ENCODE results near the gene NOVA2.
"Not testable (repeated sequence)": the region's sequence is repeated elsewhere in the genome, so short reads cannot be mapped to it uniquely, and the experiment has no call there.

The NOVA2 gene

DNA sequence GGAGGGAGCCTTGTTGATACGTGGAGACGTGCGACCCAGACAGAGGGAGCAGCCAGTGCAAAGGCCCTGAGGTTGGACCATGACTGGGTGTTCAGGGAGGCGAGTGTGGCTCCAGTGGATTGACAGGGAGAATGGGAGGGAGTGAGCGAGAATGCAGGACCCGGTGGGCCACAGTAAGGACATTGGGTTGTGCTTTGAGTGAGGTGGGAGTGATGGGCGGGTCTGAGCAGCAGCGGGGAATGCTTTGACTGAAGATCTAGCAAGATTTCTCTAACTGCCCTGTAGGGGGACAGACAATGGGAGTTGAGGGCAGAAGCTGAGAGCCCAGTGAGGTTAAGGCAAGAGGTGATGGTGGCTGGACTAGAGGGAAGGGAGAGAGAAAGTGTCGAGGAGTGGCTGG lies 51.4 kb downstream of the NOVA2 start:
- no peak for DNase-seq

DNA sequence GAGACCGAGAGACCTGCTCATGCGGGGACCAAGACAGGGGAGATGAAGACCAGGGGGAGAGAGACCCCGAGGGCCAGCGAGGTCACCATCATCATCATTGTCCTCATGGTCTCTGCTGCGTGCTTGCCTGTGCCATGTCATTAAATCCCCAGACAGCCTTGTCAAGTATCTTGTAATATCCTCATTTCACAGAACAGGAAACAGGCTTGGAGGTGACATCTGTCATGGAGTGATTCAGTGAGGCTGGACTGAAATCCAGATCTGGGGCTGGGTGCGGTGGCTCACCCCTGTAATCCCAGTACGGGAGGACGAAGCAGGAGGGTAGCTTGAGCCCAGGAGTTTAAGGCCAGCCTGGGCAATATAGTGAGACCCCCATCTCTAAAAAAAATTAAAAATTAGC lies 53.2 kb downstream of the NOVA2 start:
- DNase-seq, result no peak

DNA sequence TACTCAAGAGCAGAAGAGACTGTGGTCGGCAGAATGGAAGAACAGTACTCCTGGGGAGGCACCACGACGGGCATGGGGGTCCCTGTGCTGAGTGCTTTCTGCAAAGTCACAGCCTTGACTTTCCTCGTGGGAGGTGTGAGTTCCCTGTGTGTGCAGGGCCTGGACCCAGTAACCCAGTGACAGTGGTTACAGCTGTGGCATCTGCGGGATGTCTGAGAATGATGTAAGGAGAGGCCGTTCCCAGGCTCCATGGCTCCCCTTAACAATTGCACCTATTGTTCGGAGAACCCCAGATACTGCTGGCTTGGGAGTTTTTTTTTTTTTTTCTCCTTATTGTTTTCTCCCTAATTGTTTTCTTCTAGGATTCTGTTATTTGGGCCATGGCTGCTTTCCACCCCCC lies 54.0 kb downstream of the NOVA2 start:
- DNase-seq, result no peak

DNA sequence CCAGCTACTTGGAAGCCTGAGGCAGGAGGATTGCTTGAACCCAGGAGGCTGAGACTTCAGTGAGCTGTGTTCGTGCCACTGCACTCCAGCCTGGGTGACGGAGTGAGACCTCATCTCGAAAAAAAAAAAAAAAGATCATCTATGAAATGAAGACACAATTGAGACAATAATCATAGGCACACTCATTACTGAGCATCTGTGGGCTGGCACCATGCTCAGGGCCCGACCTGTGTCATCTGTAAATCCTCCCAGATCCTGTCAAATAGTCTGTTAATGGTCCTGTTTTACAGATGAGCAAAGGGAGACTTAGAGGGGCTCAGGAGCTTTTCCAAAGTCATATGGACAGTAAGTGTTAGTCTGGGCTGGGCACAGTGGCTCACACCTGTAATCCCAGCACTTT lies 54.9 kb downstream of the NOVA2 start:
- no peak for DNase-seq

DNA sequence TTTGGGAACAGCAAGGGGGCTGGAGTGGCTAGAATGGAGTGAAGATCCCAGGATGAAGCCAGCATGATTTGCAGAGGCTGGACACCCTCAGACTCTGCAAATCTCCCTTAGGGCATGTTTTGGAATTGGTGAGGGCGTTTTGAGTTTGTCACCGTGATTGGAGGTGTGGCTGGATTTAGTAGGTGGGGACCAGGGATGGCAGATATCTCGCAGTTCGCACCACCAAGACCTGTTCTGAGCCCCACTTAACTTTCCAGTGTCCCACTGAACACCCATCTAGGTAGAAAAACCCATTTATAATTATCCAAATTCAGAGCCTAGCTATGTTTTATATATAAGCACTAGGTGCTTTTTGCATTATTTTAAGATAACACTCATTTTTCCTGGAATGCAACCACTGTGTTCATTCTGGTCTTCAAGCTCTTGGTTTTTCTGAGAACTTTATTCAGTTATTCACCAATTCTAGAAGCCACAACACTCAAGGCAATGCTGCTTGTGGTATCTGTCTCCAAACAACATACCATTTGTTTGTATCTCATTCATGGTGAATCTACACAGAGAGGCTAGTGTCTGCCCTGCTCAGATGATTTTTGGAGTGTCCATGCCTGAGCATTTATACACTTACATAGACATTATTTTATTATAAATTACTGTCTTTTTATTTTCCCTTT lies 56.1 kb downstream of the NOVA2 start:
- DNase-seq, result no peak

DNA sequence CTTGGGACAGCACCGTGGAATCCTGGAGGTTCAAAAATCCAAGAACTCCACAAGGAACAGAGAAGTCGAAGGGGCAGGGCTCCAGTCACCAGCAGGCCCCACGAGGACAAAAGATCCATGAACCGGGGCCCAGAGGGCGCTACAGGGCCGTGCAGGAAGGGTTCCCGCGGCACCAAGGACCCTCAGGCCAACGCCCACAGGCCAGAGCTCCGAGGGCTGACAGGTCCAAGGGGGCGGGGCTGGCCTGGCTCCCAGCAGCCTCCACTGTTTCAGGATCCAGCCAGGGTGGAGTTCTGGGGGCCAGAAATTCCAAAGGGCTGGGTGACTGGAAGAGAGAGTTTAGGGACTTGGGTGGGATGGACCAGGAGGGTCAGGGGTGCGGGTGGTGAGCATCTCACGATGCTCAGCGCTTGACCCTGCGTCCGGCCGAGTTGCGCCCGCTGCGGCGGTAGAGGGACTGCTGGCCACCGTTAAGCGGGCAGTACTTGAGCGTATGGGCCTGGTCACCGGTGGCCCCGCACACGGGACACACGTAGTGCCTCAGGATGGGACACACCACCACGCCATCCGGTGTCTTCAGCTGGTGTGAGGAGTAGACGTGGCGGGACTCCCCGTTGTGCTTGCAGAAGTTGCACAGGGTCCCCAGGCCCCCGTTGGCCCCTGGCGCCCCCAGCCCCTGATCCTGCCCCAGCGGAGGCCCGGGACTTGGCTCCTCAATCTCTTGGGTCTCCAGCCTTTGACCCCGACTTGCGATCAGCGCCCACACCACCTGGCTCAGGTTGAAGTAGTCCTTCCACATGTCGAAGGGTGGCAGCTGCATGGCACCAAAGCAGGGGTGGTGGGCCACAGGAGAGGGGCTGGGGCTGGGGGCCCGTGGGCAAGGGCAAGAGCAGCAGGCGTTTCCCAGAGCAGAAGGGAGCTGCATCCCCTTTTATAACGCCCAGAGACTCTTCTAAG lies 59.5 kb downstream of the NOVA2 start, which contains the start of gene NANOS2:
TSS of gene NANOS2 (minus strand) at position 905 of the 957 bp plus-strand sequence. CDS start at position 820, 85 bp downstream.
- DNase-seq, result no peak

DNA sequence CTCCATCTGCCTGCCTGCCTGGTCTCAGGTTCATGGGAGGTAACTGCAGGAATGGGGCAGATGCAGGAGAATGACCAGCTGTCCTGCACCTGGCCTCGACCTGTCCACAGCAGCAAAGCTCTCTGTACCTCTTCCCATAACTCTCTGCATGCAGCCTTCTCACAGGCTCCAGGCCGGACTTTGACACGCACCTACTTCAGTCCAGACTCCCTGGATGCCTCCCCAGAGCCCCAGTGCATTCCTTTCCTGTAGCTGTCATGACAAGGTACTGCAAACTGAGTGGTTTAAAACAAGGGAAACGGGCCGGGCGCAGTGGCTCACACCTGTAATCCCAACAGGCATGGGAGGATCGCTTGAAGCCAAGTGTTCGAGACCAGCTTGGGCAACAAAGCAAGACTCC lies 62.4 kb downstream of the NOVA2 start:
- DNase-seq, result no peak

DNA sequence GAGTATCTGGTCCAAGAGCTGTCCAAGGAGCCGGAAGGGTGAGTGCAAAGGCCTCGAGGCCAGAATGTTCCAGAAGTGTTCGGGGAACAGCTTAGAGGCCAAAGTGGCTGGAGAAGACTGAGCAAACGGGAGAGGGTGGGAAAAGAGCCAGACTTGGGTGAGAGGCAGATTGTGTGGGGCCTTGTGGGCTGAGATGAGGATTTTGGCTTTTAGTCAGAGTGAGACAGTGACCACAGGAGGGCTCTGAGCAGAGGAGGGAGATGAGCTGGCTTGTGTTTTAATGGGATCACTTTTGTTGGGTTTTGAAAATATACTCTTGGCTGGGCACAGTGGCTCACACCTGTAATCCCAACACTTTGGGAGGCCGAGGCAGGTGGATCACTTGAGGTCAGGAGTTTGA lies 64.7 kb downstream of the NOVA2 start:
- no peak for DNase-seq

DNA sequence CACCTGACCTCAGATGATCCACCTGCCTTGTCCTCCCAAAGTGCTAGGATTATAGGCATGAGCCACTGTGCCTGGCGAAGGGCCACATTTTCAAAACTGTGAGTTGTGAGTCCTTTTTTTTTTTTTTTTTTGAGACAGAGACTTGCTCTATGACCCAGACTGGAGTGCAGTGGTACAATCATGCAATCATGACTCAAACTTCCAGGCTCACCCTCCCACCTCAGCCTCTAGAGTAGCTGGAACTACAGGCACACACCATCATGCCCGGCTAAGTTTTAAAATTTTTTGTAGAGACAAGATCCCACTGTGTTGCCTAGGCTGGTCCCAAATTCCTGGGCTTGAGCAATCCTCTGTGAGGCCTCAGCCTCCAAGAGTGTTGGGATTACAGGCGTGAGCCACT lies 67.4 kb downstream of the NOVA2 start:
- DNase-seq, result no peak

DNA sequence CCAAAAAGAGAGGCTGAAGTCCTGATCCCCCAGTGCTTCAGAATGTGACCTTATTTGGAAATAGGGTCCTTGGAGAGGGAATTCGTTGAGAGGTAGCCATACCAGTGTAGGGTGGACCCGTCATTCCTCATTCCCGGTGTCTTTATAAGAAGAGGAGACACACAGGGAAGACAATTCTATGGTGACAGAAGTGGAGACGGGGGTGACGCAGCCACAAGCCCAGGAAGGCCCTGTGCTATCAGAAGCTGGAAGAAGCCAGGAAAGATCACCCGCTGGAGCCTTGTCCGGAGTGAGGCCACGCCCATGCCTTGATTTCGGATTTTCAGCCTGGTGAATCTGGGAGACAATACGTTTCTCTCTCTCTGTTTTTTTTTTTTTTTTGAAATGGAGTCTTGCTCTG lies 68.7 kb downstream of the NOVA2 start:
- DNase-seq, result no peak

DNA sequence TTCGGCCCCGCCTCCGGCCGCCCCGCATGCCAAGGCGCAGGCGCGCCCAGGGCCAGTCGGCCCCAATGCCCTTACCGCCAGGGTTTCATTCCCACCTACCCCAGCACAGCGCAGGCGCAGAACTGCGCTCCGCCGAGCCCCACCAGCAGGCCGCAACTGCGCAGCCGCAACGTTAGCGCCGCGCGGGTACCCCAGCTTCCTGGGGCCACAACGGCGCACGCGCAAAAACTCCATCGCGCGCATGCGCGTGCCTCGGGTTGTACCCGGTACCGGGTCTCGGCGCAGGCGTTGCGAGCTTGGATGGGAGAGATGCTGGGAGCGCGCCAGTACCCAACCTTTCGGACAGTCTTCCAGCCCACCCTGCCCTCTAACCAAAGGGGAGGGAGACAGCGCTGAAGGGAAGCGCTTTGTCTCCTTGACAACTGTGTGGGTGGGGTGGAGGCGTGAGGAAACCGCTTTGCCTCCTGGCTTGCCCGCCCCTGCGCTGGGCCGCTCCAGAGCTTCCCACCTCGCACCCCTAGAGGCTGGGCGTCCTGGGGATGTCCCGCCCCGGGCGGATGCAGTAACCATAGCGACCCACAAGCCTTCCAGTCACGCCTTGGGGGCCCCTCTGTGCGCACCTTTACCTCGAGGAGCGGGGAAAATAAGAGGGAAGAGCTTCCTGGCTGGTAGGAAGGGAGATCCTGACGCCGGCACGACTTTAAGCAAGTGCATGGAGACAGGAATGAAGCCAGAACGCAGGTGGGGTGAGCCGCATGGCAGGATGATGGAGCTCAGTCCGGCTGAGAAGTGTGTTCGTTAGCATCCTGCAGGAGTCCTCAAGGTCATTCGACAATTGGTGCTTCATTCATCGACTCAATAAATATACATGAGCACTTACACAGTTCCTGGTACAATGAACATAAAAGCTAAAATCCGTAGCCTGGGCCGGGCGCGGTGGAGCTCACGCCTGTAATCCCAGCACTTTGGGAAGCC lies 70.7 kb downstream of the NOVA2 start:
- DNase-seq, result peak; percentile 97 to 99 (median 98)

DNA sequence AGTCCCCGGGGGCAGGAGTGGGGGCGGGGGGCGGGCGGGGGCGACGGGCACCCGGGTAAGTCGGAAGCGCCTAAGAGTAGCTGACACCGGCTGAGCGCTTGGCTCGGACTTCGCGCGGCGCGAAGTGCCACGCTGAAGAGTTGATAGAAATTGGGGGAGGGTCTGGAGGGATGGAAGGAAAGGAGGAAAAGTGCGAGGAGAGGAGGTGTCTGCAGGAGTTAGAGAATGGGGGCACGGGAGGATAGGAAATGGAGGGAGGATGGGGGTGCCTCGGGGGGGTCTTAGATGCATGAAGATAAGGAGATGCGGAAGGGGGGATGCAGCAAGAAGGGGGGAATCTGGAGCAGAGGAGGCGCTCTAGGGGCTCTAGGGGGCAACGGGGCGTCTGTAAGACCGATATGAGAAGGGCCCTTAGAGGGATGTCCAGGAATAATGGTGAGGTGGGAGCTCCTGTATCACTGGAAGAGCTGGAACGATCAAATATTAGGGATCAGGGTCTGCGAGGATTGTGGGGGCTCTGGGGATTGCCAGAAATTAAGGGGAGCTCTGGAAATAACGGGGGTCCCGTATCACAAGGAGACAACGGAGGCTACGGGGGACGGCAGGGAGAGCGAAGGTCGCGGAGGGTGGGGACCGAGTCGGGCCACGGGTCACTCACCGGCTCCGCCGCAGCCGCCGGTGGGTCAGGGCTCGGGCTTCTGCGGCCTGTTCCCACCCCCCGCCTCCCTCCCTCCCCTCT lies 71.6 kb downstream of the NOVA2 start, which contains the start of gene MYPOP:
TSS of gene MYPOP (minus strand) at position 702 of the 739 bp plus-strand sequence. CDS start 840 bp downstream, outside the sequence.
- DNase-seq, result peak in 1 of 6 experiments; percentile 48

DNA sequence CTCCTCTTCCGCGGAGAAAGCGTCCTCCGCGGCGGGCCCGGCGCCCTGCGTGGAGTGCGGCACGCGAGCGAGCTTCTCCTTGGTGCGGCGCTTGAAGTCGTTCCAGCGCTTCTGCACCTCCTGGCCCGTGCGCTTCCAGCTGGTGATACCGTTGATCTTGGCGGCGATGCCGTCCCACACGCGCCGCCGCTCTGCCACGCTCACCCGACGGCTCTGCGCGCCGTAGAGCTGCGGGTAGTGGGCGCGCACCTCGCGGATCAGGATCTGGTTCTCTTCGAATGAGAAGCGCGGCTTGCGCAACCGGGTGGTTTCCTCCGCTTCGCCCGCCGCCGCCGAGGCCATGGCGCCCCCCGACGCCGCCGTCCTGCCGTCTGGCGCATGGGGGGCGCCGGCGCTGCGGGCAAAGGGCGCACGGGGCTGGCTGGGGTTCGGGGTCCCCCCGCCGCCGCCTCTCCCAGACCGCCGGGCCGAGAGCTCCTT lies 72.2 kb downstream of the NOVA2 start:
- DNase-seq, result peak in 5 of 6 experiments; percentile 9 to 37 (median 17)

DNA sequence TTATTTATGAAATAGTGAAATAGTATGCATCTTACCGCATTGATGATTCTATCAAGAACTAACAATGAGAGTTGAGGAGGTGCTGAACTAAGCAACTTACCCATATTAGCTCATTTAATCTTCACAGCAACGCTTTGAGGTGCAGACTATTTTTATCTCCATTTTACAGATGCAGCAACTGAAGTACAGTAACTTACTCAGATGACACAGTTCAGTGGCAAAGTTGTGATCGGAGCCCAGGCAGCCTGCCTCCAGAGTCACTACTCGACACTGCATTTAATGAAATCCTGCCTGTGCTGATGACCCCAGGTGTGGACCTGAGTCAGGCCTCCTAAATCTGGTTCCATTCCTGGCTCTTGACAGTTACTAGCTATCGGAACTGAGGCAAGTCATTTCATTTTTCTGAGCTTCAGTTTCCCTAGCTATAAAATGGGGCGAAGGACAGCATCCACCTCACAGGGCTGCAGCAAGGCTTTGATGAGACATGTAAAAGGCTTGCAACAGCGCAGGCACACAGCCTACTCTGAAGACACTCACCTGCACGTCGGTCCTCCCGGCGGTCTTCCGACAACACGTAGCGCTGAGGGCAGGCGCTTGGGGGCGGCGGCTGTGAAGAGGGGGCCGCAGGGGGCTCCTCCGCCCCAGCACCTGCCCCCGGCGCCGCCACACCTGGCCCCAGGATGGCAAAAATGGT lies 72.8 kb downstream of the NOVA2 start:
- no peak for DNase-seq

DNA sequence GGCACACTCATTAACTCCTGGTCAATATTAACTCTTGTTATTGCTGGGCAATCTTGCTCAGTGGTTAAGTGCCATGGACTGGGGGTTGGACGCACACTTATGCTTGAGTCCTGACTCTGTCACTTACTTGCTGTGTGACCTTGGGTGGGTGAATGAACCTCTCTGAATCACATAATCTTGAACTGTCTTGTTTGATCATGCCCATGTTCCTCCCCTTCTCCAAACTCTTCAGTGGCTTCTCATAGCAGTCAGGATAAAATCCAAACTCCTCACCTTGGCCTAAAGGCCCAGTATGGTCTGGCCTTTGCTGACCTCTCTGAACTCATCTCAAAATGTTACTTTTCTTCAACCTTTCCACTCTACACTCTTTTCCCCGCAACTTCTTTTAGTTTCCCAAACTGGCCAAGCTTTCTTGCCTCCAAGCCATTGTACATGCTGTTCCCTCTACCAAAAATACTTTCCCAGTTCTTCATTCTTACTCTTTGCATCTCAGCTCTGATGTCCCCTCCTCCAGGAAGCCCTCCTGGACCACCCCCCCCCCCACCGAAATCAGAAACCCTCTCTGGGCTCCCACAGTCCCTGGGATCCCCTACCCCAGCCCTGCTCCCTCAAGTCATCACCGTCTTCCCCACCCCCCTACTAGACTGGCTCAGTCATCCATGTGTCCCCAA lies 73.6 kb downstream of the NOVA2 start:
- DNase-seq, result no peak

DNA sequence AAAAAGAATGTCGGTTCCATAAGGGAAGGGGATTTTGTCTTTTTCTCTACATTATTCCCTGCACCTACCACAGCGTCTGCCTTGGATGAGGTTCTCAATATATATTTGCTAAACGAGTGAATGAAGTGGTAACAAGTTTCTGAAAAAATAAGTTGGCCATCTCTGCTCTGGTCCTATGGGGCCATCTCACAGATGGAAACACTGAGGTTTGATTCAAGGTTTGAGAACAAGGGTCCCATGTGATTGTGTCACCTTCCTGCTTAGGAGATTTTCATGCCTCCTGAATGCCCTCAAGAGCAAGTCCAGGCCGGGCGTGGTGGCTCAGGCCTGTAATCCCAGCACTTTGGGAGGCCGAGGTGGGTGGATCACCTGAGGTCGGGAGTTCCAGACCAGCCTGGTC lies 74.4 kb downstream of the NOVA2 start:
- no peak for DNase-seq

DNA sequence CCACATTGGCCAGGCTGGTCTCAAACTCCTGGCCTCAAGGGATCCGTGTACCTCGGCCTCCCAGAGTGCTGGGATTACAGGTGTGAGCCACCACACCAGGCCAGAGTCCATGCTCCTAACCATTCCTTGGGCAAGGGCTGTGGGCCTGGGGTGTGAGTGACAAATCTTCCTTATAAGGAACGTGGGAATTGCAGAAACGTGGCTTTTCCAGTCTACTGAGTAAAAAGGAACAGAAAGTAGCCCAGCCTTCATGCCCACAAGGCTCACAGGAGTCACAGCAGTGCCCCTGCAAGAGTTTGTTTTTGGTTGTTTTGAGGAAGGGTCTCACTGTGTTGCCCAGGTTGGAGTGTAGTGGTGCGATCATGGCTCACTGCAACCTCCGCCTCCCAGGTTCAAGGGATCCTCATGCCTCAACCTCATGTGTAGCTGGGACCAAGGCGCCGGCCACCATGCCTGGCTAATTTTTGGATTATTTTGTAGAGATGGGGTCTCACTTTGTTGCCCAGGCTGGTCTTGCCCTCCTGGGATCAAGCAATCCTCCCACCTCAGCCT lies 76.3 kb downstream of the NOVA2 start:
- no peak for DNase-seq

DNA sequence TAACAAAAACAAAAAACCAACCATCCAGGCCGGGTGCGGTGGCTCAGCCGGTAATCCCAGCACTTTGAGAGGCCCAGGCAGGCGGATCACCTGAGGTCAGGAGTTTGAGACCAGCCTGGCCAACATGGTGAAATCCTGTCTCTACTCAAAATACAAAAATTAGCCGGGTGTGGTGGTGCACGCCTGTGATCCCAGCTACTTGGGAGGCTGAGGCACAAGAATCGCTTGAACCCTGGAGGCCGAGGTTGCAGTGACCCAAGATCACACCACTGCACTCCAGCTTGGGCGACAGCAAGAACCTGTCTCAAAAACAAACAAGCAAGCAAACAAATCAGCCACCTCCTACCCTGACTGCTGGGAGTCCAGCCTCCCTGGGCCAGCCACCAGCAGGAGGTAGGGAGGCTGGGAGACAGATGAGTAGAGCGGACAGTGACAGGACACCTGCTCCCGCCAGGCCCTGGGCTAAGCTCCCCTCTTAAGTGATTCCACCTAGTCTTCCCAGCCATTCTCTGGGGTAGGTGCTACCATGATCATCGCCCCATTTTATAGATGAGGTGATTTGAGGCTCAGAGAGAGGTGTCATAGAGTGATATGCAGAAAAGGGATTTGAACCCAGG lies 77.6 kb downstream of the NOVA2 start:
- DNase-seq, result not testable (repeated sequence)

DNA sequence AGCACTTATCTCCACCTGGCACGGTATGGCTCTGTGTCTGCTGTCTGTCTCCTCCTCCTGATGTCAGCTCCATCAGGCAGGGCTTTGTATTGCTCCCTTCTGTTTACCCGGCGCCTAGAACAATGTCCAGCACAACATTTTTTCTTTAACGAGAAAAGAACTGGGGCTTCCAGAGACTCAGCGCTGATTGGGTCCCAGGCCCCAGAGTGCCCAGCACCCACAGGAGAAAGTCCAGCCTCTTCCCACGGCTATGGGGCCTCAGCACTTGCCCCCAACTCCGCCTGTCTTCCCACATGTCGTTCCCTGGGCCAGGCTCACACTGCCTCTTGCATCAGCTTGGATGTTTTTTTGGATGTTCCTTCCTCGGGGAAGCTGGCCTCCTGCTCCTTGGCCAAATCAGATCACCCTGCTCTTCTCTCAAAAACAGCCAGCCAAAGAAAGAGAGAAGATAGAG lies 78.1 kb downstream of the NOVA2 start:
- DNase-seq, result no peak

DNA sequence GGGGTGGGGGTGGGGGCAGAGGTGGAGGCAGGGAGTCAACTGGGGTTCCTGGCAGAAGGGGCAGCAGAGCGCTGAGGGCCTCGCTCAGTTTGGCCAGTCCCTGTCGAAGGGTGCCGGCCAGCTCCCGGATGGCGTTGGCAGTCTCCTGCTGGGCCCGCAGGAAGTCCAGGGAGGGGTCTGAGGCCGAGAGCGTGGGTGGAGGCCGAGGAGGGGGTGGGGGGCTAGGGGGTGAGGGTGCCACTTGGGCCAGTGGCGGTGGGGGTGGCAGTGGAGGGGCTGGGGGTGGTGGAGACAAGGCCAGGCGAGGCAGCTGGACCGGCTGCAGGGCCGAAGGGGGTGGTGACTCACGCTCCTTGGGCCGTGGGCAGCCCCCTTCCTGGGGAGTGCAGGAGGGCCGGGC lies 82.8 kb downstream of the NOVA2 start:
- no peak for DNase-seq
